Measurements from ENCODE around the gene MAD1L1. TPM values are rescaled to one million over a fixed set of nuclear protein-coding genes. Genes with fewer than 3 reads are reported as not detected.

Gene MAD1L1
- total RNA-seq, 1 experiment from 2014 or later: 43.8 TPM

DNA sequence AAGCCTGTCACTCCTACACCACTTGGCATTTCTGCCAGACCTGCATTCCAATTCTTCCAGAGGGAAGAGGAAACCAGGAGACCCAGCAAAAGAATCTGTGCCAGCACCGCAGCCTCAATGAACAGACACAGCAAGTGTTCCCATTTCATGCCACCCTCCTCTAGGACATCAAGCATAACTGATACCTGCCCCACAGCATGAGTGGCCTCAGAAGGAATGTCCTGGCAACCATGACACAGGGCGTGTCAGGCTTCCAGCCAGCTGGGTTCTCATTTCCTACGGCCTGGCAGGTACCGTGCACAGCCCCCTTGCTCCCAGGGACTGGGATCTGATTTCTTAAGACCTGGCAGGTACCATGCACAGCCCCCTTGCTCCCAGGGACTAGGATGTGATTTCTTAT is 7.8 kb downstream of the MAD1L1 start:
- Mint-ChIP-seq H3K9me3 (no peaks in the 10 kb centered on the region), H3K4me3 (no peak overlapping the region), H3K4me1 (no peaks in the 10 kb centered on the region), H3K27ac (no peak overlapping the region), H3K36me3 (peaks cover 62% of the 10 kb centered on the region), H3K27me3 (ENCODE audit: low read depth) (no peaks in the 10 kb centered on the region)
- ATAC-seq (no peak), DNase-seq (ENCODE audit: low spot score) (no peak)
- TF ChIP-seq ZNF138 (CRISPR knock-in tag; conservative IDR thresholded peaks at IDR 0.05): no peak
- TF ChIP-seq, protein P1, sequence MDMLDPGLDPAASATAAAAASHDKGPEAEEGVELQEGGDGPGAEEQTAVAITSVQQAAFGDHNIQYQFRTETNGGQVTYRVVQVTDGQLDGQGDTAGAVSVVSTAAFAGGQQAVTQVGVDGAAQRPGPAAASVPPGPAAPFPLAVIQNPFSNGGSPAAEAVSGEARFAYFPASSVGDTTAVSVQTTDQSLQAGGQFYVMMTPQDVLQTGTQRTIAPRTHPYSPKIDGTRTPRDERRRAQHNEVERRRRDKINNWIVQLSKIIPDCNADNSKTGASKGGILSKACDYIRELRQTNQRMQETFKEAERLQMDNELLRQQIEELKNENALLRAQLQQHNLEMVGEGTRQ (CRISPR knock-in tag; IDR thresholded peaks at IDR 0.05): no peak
- TF ChIP-seq, protein P2, sequence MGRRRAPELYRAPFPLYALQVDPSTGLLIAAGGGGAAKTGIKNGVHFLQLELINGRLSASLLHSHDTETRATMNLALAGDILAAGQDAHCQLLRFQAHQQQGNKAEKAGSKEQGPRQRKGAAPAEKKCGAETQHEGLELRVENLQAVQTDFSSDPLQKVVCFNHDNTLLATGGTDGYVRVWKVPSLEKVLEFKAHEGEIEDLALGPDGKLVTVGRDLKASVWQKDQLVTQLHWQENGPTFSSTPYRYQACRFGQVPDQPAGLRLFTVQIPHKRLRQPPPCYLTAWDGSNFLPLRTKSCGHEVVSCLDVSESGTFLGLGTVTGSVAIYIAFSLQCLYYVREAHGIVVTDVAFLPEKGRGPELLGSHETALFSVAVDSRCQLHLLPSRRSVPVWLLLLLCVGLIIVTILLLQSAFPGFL (CRISPR knock-in tag; IDR thresholded peaks at IDR 0.05; ENCODE audit: borderline replicate concordance): no peak
- TF ChIP-seq, protein P3, sequence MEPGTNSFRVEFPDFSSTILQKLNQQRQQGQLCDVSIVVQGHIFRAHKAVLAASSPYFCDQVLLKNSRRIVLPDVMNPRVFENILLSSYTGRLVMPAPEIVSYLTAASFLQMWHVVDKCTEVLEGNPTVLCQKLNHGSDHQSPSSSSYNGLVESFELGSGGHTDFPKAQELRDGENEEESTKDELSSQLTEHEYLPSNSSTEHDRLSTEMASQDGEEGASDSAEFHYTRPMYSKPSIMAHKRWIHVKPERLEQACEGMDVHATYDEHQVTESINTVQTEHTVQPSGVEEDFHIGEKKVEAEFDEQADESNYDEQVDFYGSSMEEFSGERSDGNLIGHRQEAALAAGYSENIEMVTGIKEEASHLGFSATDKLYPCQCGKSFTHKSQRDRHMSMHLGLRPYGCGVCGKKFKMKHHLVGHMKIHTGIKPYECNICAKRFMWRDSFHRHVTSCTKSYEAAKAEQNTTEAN (CRISPR knock-in tag; IDR thresholded peaks at IDR 0.05): no peak
- TF ChIP-seq GABPB1 (CRISPR knock-in tag; IDR thresholded peaks at IDR 0.05): no peak
- TF ChIP-seq TCF7 (CRISPR knock-in tag; IDR thresholded peaks at IDR 0.05; ENCODE audit: low read depth): no peak
- no peak for TF ChIP-seq SOX15 (CRISPR knock-in tag; IDR thresholded peaks at IDR 0.05)
- no peak for TF ChIP-seq PRRX2 (CRISPR knock-in tag; IDR thresholded peaks at IDR 0.05)
- TF ChIP-seq, protein P4, sequence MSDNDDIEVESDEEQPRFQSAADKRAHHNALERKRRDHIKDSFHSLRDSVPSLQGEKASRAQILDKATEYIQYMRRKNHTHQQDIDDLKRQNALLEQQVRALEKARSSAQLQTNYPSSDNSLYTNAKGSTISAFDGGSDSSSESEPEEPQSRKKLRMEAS (CRISPR knock-in tag; IDR thresholded peaks at IDR 0.05): no peak
- TF ChIP-seq, protein P5, sequence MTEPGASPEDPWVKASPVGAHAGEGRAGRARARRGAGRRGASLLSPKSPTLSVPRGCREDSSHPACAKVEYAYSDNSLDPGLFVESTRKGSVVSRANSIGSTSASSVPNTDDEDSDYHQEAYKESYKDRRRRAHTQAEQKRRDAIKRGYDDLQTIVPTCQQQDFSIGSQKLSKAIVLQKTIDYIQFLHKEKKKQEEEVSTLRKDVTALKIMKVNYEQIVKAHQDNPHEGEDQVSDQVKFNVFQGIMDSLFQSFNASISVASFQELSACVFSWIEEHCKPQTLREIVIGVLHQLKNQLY (CRISPR knock-in tag; IDR thresholded peaks at IDR 0.05): no peak
- no peak for TF ChIP-seq ZNF423 (CRISPR knock-in tag; IDR thresholded peaks at IDR 0.05)
- TF ChIP-seq SMAD3 (CRISPR knock-in tag; IDR thresholded peaks at IDR 0.05; ENCODE audit: borderline replicate concordance): no peak
- TF ChIP-seq KAT7 (CRISPR knock-in tag; IDR thresholded peaks at IDR 0.05; ENCODE audit: borderline replicate concordance): no peak
- TF ChIP-seq, protein P6, sequence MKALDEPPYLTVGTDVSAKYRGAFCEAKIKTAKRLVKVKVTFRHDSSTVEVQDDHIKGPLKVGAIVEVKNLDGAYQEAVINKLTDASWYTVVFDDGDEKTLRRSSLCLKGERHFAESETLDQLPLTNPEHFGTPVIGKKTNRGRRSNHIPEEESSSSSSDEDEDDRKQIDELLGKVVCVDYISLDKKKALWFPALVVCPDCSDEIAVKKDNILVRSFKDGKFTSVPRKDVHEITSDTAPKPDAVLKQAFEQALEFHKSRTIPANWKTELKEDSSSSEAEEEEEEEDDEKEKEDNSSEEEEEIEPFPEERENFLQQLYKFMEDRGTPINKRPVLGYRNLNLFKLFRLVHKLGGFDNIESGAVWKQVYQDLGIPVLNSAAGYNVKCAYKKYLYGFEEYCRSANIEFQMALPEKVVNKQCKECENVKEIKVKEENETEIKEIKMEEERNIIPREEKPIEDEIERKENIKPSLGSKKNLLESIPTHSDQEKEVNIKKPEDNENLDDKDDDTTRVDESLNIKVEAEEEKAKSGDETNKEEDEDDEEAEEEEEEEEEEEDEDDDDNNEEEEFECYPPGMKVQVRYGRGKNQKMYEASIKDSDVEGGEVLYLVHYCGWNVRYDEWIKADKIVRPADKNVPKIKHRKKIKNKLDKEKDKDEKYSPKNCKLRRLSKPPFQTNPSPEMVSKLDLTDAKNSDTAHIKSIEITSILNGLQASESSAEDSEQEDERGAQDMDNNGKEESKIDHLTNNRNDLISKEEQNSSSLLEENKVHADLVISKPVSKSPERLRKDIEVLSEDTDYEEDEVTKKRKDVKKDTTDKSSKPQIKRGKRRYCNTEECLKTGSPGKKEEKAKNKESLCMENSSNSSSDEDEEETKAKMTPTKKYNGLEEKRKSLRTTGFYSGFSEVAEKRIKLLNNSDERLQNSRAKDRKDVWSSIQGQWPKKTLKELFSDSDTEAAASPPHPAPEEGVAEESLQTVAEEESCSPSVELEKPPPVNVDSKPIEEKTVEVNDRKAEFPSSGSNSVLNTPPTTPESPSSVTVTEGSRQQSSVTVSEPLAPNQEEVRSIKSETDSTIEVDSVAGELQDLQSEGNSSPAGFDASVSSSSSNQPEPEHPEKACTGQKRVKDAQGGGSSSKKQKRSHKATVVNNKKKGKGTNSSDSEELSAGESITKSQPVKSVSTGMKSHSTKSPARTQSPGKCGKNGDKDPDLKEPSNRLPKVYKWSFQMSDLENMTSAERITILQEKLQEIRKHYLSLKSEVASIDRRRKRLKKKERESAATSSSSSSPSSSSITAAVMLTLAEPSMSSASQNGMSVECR (CRISPR knock-in tag; IDR thresholded peaks at IDR 0.05; ENCODE audit: borderline replicate concordance): no peak
- TF ChIP-seq, protein P7, sequence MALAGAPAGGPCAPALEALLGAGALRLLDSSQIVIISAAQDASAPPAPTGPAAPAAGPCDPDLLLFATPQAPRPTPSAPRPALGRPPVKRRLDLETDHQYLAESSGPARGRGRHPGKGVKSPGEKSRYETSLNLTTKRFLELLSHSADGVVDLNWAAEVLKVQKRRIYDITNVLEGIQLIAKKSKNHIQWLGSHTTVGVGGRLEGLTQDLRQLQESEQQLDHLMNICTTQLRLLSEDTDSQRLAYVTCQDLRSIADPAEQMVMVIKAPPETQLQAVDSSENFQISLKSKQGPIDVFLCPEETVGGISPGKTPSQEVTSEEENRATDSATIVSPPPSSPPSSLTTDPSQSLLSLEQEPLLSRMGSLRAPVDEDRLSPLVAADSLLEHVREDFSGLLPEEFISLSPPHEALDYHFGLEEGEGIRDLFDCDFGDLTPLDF (CRISPR knock-in tag; IDR thresholded peaks at IDR 0.05): no peak
- TF ChIP-seq ZNF671 (CRISPR knock-in tag; IDR thresholded peaks at IDR 0.05): no peak
- TF ChIP-seq EMX1 (CRISPR knock-in tag; IDR thresholded peaks at IDR 0.05): no peak
- POLR2A ChIA-PET: no interaction called here
- CTCF ChIA-PET: no interaction called here
